HepG2 (cell line): ENCODE data around the gene ZNF334.

Experiments used
- NR1H2 ChIP-seq: sonication (generic); formaldehyde crosslinking; IDR thresholded peaks from 2 replicates; pipeline ENCODE4 v1.8.1; 2022; ENCODE audit warnings: low read depth, missing genetic modification reagents, borderline replicate concordance
- THAP11 ChIP-seq: IDR thresholded peaks from 2 replicates; pipeline ENCODE4 v1.6.1; 2016; ENCODE audit warnings: missing biosample characterization, missing genetic modification reagents
- ZNF260 ChIP-seq: sonication (generic); formaldehyde crosslinking; IDR thresholded peaks from 2 replicates; pipeline ENCODE4 v1.4.0; 2020; ENCODE audit warnings: missing genetic modification reagents, low read depth, mild to moderate bottlenecking, borderline replicate concordance
- ZNF768 ChIP-seq: sonication (generic); formaldehyde crosslinking; IDR thresholded peaks from 2 replicates; pipeline ENCODE4 v1.4.0; 2020; ENCODE audit warnings: missing genetic modification reagents
- TF ChIP-seq, protein P1 (sequence below): sonication (generic); formaldehyde crosslinking; IDR thresholded peaks from 2 replicates; pipeline ENCODE4 v1.9.0; 2021; ENCODE audit warnings: missing genetic modification reagents, mild to moderate bottlenecking, borderline replicate concordance
- TF ChIP-seq, protein P2 (sequence below): IDR thresholded peaks from 2 replicates; pipeline ENCODE4 v1.6.1; 2016; ENCODE audit warnings: low read depth
- TF ChIP-seq, protein P3 (sequence below): sonication (generic); formaldehyde crosslinking; IDR thresholded peaks from 2 replicates; pipeline ENCODE4 v1.4.0; 2020; ENCODE audit warnings: missing genetic modification reagents
- TF ChIP-seq, protein P4 (sequence below): sonication (generic); formaldehyde crosslinking; IDR thresholded peaks from 2 replicates; pipeline ENCODE4 v1.4.0; 2020; ENCODE audit warnings: missing genetic modification reagents
- TF ChIP-seq, protein P5 (sequence below): sonication (generic); formaldehyde crosslinking; IDR thresholded peaks from 2 replicates; pipeline ENCODE4 v1.5.0; 2020; ENCODE audit warnings: mild to moderate bottlenecking, missing genetic modification reagents, moderate library complexity

DNA sequence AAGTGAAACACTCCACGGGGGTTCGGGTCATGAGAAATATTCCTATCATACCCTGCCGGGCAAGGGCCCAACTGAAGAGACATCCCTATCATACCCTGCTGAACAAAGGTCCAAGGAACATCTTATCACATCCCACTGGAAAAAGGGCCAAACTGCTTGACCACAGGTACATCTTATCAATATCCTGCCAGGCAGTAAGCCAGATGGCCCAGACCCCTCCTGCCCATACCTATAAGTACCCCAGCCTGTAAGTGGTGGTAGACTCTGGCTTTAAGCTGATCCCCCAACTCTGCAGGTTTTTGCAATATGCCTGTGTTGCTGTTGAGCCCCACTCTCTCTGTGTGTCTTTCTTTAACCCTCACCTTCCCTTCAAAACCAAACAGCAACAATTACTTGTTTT lies 51.6 kb downstream of the ZNF334 start:
- TF ChIP-seq, protein P1, sequence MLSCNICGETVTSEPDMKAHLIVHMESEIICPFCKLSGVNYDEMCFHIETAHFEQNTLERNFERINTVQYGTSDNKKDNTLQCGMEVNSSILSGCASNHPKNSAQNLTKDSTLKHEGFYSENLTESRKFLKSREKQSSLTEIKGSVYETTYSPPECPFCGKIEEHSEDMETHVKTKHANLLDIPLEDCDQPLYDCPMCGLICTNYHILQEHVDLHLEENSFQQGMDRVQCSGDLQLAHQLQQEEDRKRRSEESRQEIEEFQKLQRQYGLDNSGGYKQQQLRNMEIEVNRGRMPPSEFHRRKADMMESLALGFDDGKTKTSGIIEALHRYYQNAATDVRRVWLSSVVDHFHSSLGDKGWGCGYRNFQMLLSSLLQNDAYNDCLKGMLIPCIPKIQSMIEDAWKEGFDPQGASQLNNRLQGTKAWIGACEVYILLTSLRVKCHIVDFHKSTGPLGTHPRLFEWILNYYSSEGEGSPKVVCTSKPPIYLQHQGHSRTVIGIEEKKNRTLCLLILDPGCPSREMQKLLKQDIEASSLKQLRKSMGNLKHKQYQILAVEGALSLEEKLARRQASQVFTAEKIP: no peak
- TF ChIP-seq ZNF768 (CRISPR knock-in tag) (no peak), ZNF260 (no peak), NR1H2 (CRISPR knock-in tag) (no peak), THAP11 (no peak)
- TF ChIP-seq, protein P2, sequence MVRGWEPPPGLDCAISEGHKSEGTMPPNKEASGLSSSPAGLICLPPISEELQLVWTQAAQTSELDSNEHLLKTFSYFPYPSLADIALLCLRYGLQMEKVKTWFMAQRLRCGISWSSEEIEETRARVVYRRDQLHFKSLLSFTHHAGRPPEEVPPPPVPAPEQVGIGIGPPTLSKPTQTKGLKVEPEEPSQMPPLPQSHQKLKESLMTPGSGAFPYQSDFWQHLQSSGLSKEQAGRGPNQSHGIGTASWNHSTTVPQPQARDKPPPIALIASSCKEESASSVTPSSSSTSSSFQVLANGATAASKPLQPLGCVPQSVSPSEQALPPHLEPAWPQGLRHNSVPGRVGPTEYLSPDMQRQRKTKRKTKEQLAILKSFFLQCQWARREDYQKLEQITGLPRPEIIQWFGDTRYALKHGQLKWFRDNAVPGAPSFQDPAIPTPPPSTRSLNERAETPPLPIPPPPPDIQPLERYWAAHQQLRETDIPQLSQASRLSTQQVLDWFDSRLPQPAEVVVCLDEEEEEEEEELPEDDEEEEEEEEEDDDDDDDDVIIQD: no peak
- TF ChIP-seq, protein P3, sequence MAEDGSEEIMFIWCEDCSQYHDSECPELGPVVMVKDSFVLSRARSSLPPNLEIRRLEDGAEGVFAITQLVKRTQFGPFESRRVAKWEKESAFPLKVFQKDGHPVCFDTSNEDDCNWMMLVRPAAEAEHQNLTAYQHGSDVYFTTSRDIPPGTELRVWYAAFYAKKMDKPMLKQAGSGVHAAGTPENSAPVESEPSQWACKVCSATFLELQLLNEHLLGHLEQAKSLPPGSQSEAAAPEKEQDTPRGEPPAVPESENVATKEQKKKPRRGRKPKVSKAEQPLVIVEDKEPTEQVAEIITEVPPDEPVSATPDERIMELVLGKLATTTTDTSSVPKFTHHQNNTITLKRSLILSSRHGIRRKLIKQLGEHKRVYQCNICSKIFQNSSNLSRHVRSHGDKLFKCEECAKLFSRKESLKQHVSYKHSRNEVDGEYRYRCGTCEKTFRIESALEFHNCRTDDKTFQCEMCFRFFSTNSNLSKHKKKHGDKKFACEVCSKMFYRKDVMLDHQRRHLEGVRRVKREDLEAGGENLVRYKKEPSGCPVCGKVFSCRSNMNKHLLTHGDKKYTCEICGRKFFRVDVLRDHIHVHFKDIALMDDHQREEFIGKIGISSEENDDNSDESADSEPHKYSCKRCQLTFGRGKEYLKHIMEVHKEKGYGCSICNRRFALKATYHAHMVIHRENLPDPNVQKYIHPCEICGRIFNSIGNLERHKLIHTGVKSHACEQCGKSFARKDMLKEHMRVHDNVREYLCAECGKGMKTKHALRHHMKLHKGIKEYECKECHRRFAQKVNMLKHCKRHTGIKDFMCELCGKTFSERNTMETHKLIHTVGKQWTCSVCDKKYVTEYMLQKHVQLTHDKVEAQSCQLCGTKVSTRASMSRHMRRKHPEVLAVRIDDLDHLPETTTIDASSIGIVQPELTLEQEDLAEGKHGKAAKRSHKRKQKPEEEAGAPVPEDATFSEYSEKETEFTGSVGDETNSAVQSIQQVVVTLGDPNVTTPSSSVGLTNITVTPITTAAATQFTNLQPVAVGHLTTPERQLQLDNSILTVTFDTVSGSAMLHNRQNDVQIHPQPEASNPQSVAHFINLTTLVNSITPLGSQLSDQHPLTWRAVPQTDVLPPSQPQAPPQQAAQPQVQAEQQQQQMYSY: no peak
- TF ChIP-seq, protein P4, sequence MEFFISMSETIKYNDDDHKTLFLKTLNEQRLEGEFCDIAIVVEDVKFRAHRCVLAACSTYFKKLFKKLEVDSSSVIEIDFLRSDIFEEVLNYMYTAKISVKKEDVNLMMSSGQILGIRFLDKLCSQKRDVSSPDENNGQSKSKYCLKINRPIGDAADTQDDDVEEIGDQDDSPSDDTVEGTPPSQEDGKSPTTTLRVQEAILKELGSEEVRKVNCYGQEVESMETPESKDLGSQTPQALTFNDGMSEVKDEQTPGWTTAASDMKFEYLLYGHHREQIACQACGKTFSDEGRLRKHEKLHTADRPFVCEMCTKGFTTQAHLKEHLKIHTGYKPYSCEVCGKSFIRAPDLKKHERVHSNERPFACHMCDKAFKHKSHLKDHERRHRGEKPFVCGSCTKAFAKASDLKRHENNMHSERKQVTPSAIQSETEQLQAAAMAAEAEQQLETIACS (CRISPR knock-in tag): no peak
- TF ChIP-seq, protein P5, sequence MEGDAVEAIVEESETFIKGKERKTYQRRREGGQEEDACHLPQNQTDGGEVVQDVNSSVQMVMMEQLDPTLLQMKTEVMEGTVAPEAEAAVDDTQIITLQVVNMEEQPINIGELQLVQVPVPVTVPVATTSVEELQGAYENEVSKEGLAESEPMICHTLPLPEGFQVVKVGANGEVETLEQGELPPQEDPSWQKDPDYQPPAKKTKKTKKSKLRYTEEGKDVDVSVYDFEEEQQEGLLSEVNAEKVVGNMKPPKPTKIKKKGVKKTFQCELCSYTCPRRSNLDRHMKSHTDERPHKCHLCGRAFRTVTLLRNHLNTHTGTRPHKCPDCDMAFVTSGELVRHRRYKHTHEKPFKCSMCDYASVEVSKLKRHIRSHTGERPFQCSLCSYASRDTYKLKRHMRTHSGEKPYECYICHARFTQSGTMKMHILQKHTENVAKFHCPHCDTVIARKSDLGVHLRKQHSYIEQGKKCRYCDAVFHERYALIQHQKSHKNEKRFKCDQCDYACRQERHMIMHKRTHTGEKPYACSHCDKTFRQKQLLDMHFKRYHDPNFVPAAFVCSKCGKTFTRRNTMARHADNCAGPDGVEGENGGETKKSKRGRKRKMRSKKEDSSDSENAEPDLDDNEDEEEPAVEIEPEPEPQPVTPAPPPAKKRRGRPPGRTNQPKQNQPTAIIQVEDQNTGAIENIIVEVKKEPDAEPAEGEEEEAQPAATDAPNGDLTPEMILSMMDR (CRISPR knock-in tag): no peak
